SK-N-SH treated with all-trans-retinoic acid at 6 μM for 48 hours (cell line): Measurements from ENCODE around the gene URM1.

Experiments
- CSDC2 ChIP-seq: fragments of 250-450 bp; sonication (Bioruptor Pico); IDR thresholded peaks from 2 replicates; pipeline ENCODE4 v1.5.0; 2020; ENCODE audit warnings: mild to moderate bottlenecking, moderate library complexity
- ESRRG ChIP-seq: fragments of 250-450 bp; sonication (Bioruptor Pico); IDR thresholded peaks from 2 replicates; pipeline ENCODE4 v1.6.1; 2021; ENCODE audit warnings: mild to moderate bottlenecking
- OSR1 ChIP-seq: fragments of 250-450 bp; sonication (Bioruptor Pico); IDR thresholded peaks from 2 replicates; pipeline ENCODE4 v1.8.0; 2022; ENCODE audit warnings: moderate library complexity, mild to moderate bottlenecking, inconsistent platforms
- PATZ1 ChIP-seq: fragments of 250-450 bp; sonication (Bioruptor Pico); IDR thresholded peaks from 2 replicates; pipeline ENCODE4 v1.8.0; 2020; ENCODE audit warnings: mild to moderate bottlenecking, moderate library complexity, borderline replicate concordance
- RARB ChIP-seq: fragments of 250-450 bp; sonication (Bioruptor Pico); IDR thresholded peaks from 2 replicates; pipeline ENCODE4 v1.8.0; 2021; ENCODE audit warnings: mild to moderate bottlenecking, moderate library complexity
- TCF4 ChIP-seq: fragments of 250-450 bp; sonication (Bioruptor Pico); IDR thresholded peaks from 2 replicates; pipeline ENCODE4 v1.8.0; 2021; ENCODE audit warnings: mild to moderate bottlenecking, moderate library complexity, borderline replicate concordance
- ZC3H10 ChIP-seq: fragments of 250-450 bp; sonication (Bioruptor Pico); IDR thresholded peaks from 2 replicates; pipeline ENCODE4 v1.5.1; 2021; ENCODE audit warnings: mild to moderate bottlenecking, moderate library complexity
- ZFP3 ChIP-seq: fragments of 250-450 bp; sonication (Bioruptor Pico); IDR thresholded peaks from 2 replicates; pipeline ENCODE4 v1.5.0; 2020; ENCODE audit warnings: mild to moderate bottlenecking, moderate library complexity
- ZNF565 ChIP-seq: fragments of 450-650 bp; formaldehyde crosslinking; conservative IDR thresholded peaks from 2 replicates; pipeline ENCODE4 v1.5.0; 2020; ENCODE audit warnings: low read depth, mild to moderate bottlenecking, moderate library complexity
- ZNF8 ChIP-seq: fragments of 450-650 bp; formaldehyde crosslinking; IDR thresholded peaks from 2 replicates; pipeline ENCODE4 v1.5.0; 2020; ENCODE audit warnings: mild to moderate bottlenecking, moderate library complexity

GRCh38 chr9:128429513-128430086 is 58.4 kb downstream of the URM1 start:
- TF ChIP-seq ZNF8 (CRISPR knock-in tag) = no peak
- TF ChIP-seq PATZ1 (CRISPR knock-in tag) = no peak
- no peak for TF ChIP-seq ESRRG (CRISPR knock-in tag)
- no peak for TF ChIP-seq OSR1
- no peak for TF ChIP-seq TCF4 (CRISPR knock-in tag)
- TF ChIP-seq ZC3H10 = no peak
- no peak for TF ChIP-seq RARB
- no peak for TF ChIP-seq ZNF565
- no peak for TF ChIP-seq CSDC2 (CRISPR knock-in tag)
- no peak for TF ChIP-seq ZFP3
